K562 (cell line): Measurements from ENCODE around the gene BZW1. TPM values are rescaled to one million over a fixed set of nuclear protein-coding genes. Genes with fewer than 3 reads are reported as not detected.
A peak's percentile ranks its signal among the peaks of the same experiment; 100 is the strongest.

Source experiments
- CXXC5 ChIP-seq: fragments of 250-450 bp; sonication (Bioruptor Pico); IDR thresholded peaks from 2 replicates; pipeline ENCODE4 v1.8.0; 2022; ENCODE audit warnings: inconsistent platforms, mild to moderate bottlenecking, moderate library complexity
- DEAF1 ChIP-seq: fragments of 450-650 bp; formaldehyde crosslinking; IDR thresholded peaks from 2 replicates; pipeline ENCODE4 v1.4.0; 2020; ENCODE audit warnings: mild to moderate bottlenecking, moderate library complexity
- HNRNPLL ChIP-seq: fragments of 200-400 bp; formaldehyde crosslinking; IDR thresholded peaks from 2 replicates; pipeline ENCODE4 v1.6.1; 2017; ENCODE audit warnings: low read length, low read depth, mild to moderate bottlenecking; ENCODE audit not compliant: poor library complexity, severe bottlenecking
- LCOR ChIP-seq: sonication (generic); formaldehyde crosslinking; IDR thresholded peaks from 2 replicates; pipeline ENCODE4 v1.8.0; 2022; ENCODE audit warnings: mild to moderate bottlenecking, missing genetic modification reagents
- MNT ChIP-seq, 2 experiments: fragments of 450-650 bp; conservative IDR thresholded peaks; 2 replicates each; pipeline ENCODE4 v1.6.1; 2017; ENCODE audit warnings: mild to moderate bottlenecking in 2 of 2, moderate library complexity in 2 of 2
- MYC ChIP-seq, 2 experiments: fragments of 250-450 bp in 1 of 2; sonication (Bioruptor Pico) in 1 of 2; IDR thresholded peaks; 2 replicates each; pipeline versions ENCODE4 v1.5.1 to v1.6.1; 2012 to 2021; ENCODE audit warnings: low read depth in 2 of 2, borderline replicate concordance in 1 of 2, improper control_type of control experiment in 1 of 2, low read length in 1 of 2, mild to moderate bottlenecking in 1 of 2, moderate library complexity in 1 of 2
- NUFIP1 ChIP-seq: fragments of 450-650 bp; IDR thresholded peaks from 2 replicates; pipeline ENCODE4 v1.6.1; 2018; ENCODE audit not compliant: partially characterized antibody
- PML ChIP-seq: IDR thresholded peaks from 2 replicates; pipeline ENCODE4 v1.6.1; 2012; ENCODE audit warnings: low read length, inconsistent platforms
- POLR2B ChIP-seq: fragments of 450-650 bp; IDR thresholded peaks from 2 replicates; pipeline ENCODE4 v1.6.1; 2018; ENCODE audit warnings: low read depth; ENCODE audit not compliant: partially characterized antibody
- SIX5 ChIP-seq, 2 experiments: IDR thresholded peaks; 2 replicates each; pipeline ENCODE4 v1.6.1; 2011; ENCODE audit warnings: low read length in 2 of 2, borderline replicate concordance in 1 of 2, low read depth in 1 of 2, mild to moderate bottlenecking in 1 of 2, moderate library complexity in 1 of 2; ENCODE audit not compliant: insufficient read depth in 1 of 2
- SREBF1 ChIP-seq: fragments of 150-350 bp; IDR thresholded peaks from 2 replicates; pipeline ENCODE4 v1.6.1; 2014; ENCODE audit warnings: antibody characterized with exemption, low read depth, low read length, borderline replicate concordance
- YY1 ChIP-seq, 3 experiments: IDR thresholded peaks; 2 replicates each; pipeline ENCODE4 v1.6.1; 2011; ENCODE audit warnings: low read length in 2 of 3, mild to moderate bottlenecking in 2 of 3, moderate library complexity in 2 of 3, borderline replicate concordance in 1 of 3, control low read depth in 1 of 3, low read depth in 1 of 3; ENCODE audit not compliant: insufficient read depth in 3 of 3, insufficient replicate concordance in 2 of 3, control insufficient read depth in 1 of 3, insufficient read length in 1 of 3; ENCODE audit errors: extremely low read depth in 1 of 3
- ZNF407 ChIP-seq: fragments of 450-650 bp; IDR thresholded peaks from 2 replicates; pipeline ENCODE4 v1.6.1; 2016; ENCODE audit warnings: low read depth
- polyA plus RNA-seq, 8 experiments: library from polyadenylated mRNA; depleted of rRNA in 4 of 8; stranded (reverse) in 5 of 8; unstranded in 3 of 8; fragments of >200 nt; fragmentation: Nextera tagmentation in 2 of 8; fragmentation: Illumina TruSeq in 1 of 8; extraction: Ambion mirVana in 2 of 8; extraction: Trizol in 1 of 8; gene quantifications; 2 replicates each; pipeline versions ENCODE4 v1.2.1 to v1.2.3, GENCODE V29; 2011 to 2014; ENCODE audit warnings: inconsistent platforms in 1 of 8, missing spikeins in 1 of 8
- total RNA-seq, 7 experiments: library from RNA; depleted of rRNA in 6 of 7; stranded (reverse); fragments of >200 nt in 6 of 7; fragmentation: Illumina TruSeq in 2 of 7; extraction: Trizol in 2 of 7; gene quantifications; 2 replicates each; pipeline versions ENCODE4 v1.2.1 to v1.2.3, GENCODE V29; 2011 to 2021; ENCODE audit warnings: low replicate concordance in 1 of 7

The BZW1 gene
- total and polyA plus RNA-seq, 9 of the 15 experiments (the other 6 are each of a cell fraction or from before 2014, with no cell fraction given): 110 to 244 (median 198) TPM

- TF ChIP-seq NUFIP1 (no peak), ZNF407 (no peak), SIX5 (IDR thresholded peaks at IDR 0.05; ENCODE audit: borderline replicate concordance in 1 of 2, insufficient read depth in 1 of 2, low read depth in 1 of 2, low read length in 2 of 2) (peak in 1 of 2 experiments; percentile 32; a peak in 2 of 4 replicates), HNRNPLL (peak; percentile 84), POLR2B (peak; percentile 76), MNT (conservative IDR thresholded peaks at IDR 0.05) (peak; percentile 39 to 66), PML (peak; percentile 68), CXXC5 (CRISPR knock-in tag) (peak; percentile 55), YY1 (IDR thresholded peaks at IDR 0.05; ENCODE audit: borderline replicate concordance in 1 of 3, control insufficient read depth in 1 of 3, extremely low read depth in 1 of 3, insufficient read depth in 3 of 3, insufficient read length in 1 of 3, insufficient replicate concordance in 2 of 3, low read depth in 1 of 3, low read length in 2 of 3) (peak in 1 of 3 experiments; percentile 4), LCOR (0 out of 2 replicates have a peak, but pooled peaks have one; percentile 45), MYC (IDR thresholded peaks at IDR 0.05; ENCODE audit: low read depth, low read length) (peak; percentile 16; the same call in 1 of the 2 replicates), MYC (CRISPR knock-in tag; IDR thresholded peaks at IDR 0.05; ENCODE audit: borderline replicate concordance, low read depth) (no peak), DEAF1 (CRISPR knock-in tag) (0 out of 2 replicates have a peak, but pooled peaks have one; percentile 17), SREBF1 (peak; percentile 68; the same call in 1 of the 2 replicates)
Observed at GRCh38 chr2:200811333-200812121, at the start of gene BZW1 (continued).
